WTC11 (cell line): ENCODE measurements around the gene SLC25A24. TPM values are rescaled to one million over a fixed set of nuclear protein-coding genes. Genes with fewer than 3 reads are reported as not detected.

ENCODE experiments used
- ATAC-seq: fragments of 200-7000 bp; cut with Tn5 transposase; 2 replicates; pipeline ENCODE4 v1.10.0; 2021; ENCODE audit warnings: mild to moderate bottlenecking, moderate library complexity
- CTCF ChIA-PET: fragments of 300-600 bp; sonication (Branson Sonifier 250); formaldehyde crosslinking; loops from one replicate; lab custom pipeline; 2021; ENCODE audit warnings: antibody characterized with exemption; lab: Charles Lee
- POLR2A ChIA-PET: fragments of 350-600 bp; sonication (Branson Sonifier 250); formaldehyde crosslinking; loops from one replicate; lab custom pipeline; 2021; ENCODE audit warnings: antibody characterized with exemption; lab: Charles Lee
- DNase-seq: peaks from one replicate; pipeline ENCODE4 v3.0.0; 2021; ENCODE audit warnings: low spot score
- H3K27ac Mint-ChIP-seq: 2 replicates; pipeline ENCODE4 v1.8.0; 2021; ENCODE audit warnings: mixed read lengths
- H3K27me3 Mint-ChIP-seq: 2 replicates; pipeline ENCODE4 v1.8.0; 2021; ENCODE audit warnings: low read depth, mild to moderate bottlenecking, moderate library complexity, mixed read lengths
- H3K36me3 Mint-ChIP-seq: 2 replicates; pipeline ENCODE4 v1.8.0; 2021; ENCODE audit warnings: mixed read lengths
- H3K4me1 Mint-ChIP-seq: 2 replicates; pipeline ENCODE4 v1.8.0; 2022; ENCODE audit warnings: mixed read lengths
- H3K4me3 Mint-ChIP-seq: 2 replicates; pipeline ENCODE4 v1.8.0; 2021; ENCODE audit warnings: mild to moderate bottlenecking, moderate library complexity, mixed read lengths
- H3K9me3 Mint-ChIP-seq: 2 replicates; pipeline ENCODE4 v1.8.0; 2021; ENCODE audit warnings: mixed read lengths
- ATF1 ChIP-seq: sonication (generic); formaldehyde crosslinking; IDR thresholded peaks from 2 replicates; pipeline ENCODE4 v1.8.1; 2023; ENCODE audit warnings: mild to moderate bottlenecking, moderate library complexity, missing genetic modification reagents
- ESRRA ChIP-seq: sonication (generic); formaldehyde crosslinking; IDR thresholded peaks from 2 replicates; pipeline ENCODE4 v1.8.1; 2022; ENCODE audit warnings: mild to moderate bottlenecking, missing genetic modification reagents, borderline replicate concordance
- KAT7 ChIP-seq: sonication (generic); formaldehyde crosslinking; IDR thresholded peaks from 2 replicates; pipeline ENCODE4 v1.8.1; 2023; ENCODE audit warnings: missing genetic modification reagents, mild to moderate bottlenecking, borderline replicate concordance
- MYBL2 ChIP-seq: sonication (generic); formaldehyde crosslinking; IDR thresholded peaks from 2 replicates; pipeline ENCODE4 v1.8.1; 2023; ENCODE audit warnings: mild to moderate bottlenecking, moderate library complexity, missing genetic modification reagents
- NR3C1 ChIP-seq: sonication (generic); formaldehyde crosslinking; conservative IDR thresholded peaks from 2 replicates; pipeline ENCODE4 v1.8.1; 2023; ENCODE audit warnings: low read depth, mild to moderate bottlenecking, missing genetic modification reagents
- PRRX2 ChIP-seq: fragments of 250-450 bp; sonication (Bioruptor Pico); IDR thresholded peaks from 2 replicates; pipeline ENCODE4 v1.8.0; 2021; ENCODE audit warnings: mild to moderate bottlenecking
- RELA ChIP-seq: sonication (generic); formaldehyde crosslinking; IDR thresholded peaks from 2 replicates; pipeline ENCODE4 v1.8.1; 2022; ENCODE audit warnings: missing genetic modification reagents, mild to moderate bottlenecking, borderline replicate concordance
- TP53 ChIP-seq: sonication (generic); formaldehyde crosslinking; IDR thresholded peaks from 2 replicates; pipeline ENCODE4 v1.8.1; 2023; ENCODE audit warnings: mild to moderate bottlenecking, missing genetic modification reagents
- ZNF219 ChIP-seq: sonication (generic); formaldehyde crosslinking; IDR thresholded peaks from 2 replicates; pipeline ENCODE4 v1.8.0; 2023; ENCODE audit warnings: missing genetic modification reagents, mild to moderate bottlenecking, borderline replicate concordance
- ZNF263 ChIP-seq: sonication (generic); formaldehyde crosslinking; IDR thresholded peaks from 2 replicates; pipeline ENCODE4 v1.8.1; 2022; ENCODE audit warnings: low read depth, mild to moderate bottlenecking, moderate library complexity, missing genetic modification reagents
- ZNF317 ChIP-seq: sonication (generic); formaldehyde crosslinking; IDR thresholded peaks from 2 replicates; pipeline ENCODE4 v1.8.1; 2023; ENCODE audit warnings: low read depth, mild to moderate bottlenecking, moderate library complexity, missing genetic modification reagents, borderline replicate concordance
- ZNF423 ChIP-seq: fragments of 250-450 bp; sonication (Bioruptor Pico); IDR thresholded peaks from 2 replicates; pipeline ENCODE4 v2.1.2; 2022; ENCODE audit warnings: mild to moderate bottlenecking, moderate library complexity
- total RNA-seq: library from RNA; stranded (reverse); gene quantifications from 3 replicates; pipeline ENCODE4 v1.2.3, GENCODE V29; 2021
- TF ChIP-seq, protein P1 (sequence below): sonication (generic); formaldehyde crosslinking; conservative IDR thresholded peaks from 2 replicates; pipeline ENCODE4 v1.8.1; 2023; ENCODE audit warnings: mild to moderate bottlenecking, low read depth, missing genetic modification reagents, moderate library complexity
- TF ChIP-seq, protein P2 (sequence below): fragments of 250-450 bp; sonication (Bioruptor Pico); IDR thresholded peaks from 2 replicates; pipeline ENCODE4 v1.9.0; 2021; ENCODE audit warnings: mild to moderate bottlenecking
- TF ChIP-seq, protein P3 (sequence below): fragments of 250-450 bp; sonication (Bioruptor Pico); IDR thresholded peaks from 2 replicates; pipeline ENCODE4 v1.9.0; 2021; ENCODE audit warnings: mild to moderate bottlenecking
- TF ChIP-seq, protein P4 (sequence below): sonication (generic); formaldehyde crosslinking; IDR thresholded peaks from 2 replicates; pipeline ENCODE4 v1.8.1; 2023; ENCODE audit warnings: mild to moderate bottlenecking, missing genetic modification reagents, moderate library complexity
- TF ChIP-seq, protein P5 (sequence below): sonication (generic); formaldehyde crosslinking; IDR thresholded peaks from 2 replicates; pipeline ENCODE4 v1.8.1; 2022; ENCODE audit warnings: mild to moderate bottlenecking, moderate library complexity, missing genetic modification reagents
- TF ChIP-seq, protein P6 (sequence below): fragments of 200-600 bp; IDR thresholded peaks from 2 replicates; pipeline ENCODE4 v1.8.0; 2022; ENCODE audit warnings: antibody characterized with exemption
- TF ChIP-seq, protein P7 (sequence below): sonication (generic); formaldehyde crosslinking; IDR thresholded peaks from 2 replicates; pipeline ENCODE4 v1.8.1; 2023; ENCODE audit warnings: mild to moderate bottlenecking, missing genetic modification reagents
- TF ChIP-seq, protein P8 (sequence below): sonication (generic); formaldehyde crosslinking; IDR thresholded peaks from 2 replicates; pipeline ENCODE4 v1.8.0; 2022; ENCODE audit warnings: missing genetic modification reagents

SLC25A24 gene
- total RNA-seq, 1 experiment from 2014 or later: 39.1 TPM

DNA sequence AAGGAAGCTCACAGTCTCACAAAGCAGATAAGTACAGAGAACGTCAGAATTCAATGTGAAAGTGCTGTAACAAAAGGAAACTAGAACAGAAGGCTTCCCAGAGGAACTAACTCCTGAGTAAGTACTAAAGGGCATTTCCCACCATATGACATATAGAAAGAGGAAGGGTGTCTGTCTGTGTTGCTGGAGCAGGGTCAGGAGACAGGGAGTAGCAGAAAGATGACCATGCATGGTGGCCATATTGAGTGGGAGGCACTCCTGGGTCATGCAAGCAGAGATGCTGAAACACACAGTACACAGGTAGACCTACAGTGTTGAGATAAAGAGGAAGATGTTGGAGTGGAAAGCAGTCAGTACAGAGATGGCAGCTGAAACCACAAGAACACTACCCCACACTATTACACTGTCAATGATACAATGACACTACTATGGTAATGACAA is 47.3 kb downstream of the SLC25A24 start (continued):
- TF ChIP-seq, protein P1, sequence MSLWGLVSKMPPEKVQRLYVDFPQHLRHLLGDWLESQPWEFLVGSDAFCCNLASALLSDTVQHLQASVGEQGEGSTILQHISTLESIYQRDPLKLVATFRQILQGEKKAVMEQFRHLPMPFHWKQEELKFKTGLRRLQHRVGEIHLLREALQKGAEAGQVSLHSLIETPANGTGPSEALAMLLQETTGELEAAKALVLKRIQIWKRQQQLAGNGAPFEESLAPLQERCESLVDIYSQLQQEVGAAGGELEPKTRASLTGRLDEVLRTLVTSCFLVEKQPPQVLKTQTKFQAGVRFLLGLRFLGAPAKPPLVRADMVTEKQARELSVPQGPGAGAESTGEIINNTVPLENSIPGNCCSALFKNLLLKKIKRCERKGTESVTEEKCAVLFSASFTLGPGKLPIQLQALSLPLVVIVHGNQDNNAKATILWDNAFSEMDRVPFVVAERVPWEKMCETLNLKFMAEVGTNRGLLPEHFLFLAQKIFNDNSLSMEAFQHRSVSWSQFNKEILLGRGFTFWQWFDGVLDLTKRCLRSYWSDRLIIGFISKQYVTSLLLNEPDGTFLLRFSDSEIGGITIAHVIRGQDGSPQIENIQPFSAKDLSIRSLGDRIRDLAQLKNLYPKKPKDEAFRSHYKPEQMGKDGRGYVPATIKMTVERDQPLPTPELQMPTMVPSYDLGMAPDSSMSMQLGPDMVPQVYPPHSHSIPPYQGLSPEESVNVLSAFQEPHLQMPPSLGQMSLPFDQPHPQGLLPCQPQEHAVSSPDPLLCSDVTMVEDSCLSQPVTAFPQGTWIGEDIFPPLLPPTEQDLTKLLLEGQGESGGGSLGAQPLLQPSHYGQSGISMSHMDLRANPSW (CRISPR knock-in tag): no peak
- TF ChIP-seq, protein P2, sequence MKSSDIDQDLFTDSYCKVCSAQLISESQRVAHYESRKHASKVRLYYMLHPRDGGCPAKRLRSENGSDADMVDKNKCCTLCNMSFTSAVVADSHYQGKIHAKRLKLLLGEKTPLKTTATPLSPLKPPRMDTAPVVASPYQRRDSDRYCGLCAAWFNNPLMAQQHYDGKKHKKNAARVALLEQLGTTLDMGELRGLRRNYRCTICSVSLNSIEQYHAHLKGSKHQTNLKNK (CRISPR knock-in tag): no peak
- no peak for TF ChIP-seq RELA (CRISPR knock-in tag)

DNA sequence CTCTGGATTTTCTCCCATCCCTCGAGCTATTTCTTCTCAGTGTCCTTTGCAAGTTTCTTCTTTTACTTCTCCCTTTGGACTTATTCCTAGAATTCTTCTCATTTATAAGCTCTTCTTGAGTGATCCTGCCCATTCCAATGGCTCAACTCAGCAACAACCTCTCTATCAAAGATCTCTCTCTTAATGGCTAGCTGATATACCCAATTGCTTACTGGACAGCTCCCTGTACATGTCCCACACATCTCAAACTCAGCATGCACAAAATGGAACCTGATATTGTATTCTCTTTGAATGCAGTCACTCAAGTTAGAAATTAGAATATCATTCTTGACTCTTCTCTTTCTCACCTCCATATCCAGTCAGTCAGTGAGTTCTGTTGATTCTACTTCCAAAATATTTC is 48.6 kb downstream of the SLC25A24 start:
- Mint-ChIP-seq H3K9me3 (0 out of 2 replicates have a peak, but pooled peaks cover 5% of the 10 kb centered on the region), H3K4me1 (no peaks in the 10 kb centered on the region), H3K27ac (no peak overlapping the region), H3K4me3 (no peak overlapping the region), H3K27me3 (no peaks in the 10 kb centered on the region), H3K36me3 (peaks cover 41% of the 10 kb centered on the region)
- ChIA-PET POLR2A (no interaction called here), CTCF (no interaction called here)
- DNase-seq (no peak), ATAC-seq (no peak)
- TF ChIP-seq, protein P3, sequence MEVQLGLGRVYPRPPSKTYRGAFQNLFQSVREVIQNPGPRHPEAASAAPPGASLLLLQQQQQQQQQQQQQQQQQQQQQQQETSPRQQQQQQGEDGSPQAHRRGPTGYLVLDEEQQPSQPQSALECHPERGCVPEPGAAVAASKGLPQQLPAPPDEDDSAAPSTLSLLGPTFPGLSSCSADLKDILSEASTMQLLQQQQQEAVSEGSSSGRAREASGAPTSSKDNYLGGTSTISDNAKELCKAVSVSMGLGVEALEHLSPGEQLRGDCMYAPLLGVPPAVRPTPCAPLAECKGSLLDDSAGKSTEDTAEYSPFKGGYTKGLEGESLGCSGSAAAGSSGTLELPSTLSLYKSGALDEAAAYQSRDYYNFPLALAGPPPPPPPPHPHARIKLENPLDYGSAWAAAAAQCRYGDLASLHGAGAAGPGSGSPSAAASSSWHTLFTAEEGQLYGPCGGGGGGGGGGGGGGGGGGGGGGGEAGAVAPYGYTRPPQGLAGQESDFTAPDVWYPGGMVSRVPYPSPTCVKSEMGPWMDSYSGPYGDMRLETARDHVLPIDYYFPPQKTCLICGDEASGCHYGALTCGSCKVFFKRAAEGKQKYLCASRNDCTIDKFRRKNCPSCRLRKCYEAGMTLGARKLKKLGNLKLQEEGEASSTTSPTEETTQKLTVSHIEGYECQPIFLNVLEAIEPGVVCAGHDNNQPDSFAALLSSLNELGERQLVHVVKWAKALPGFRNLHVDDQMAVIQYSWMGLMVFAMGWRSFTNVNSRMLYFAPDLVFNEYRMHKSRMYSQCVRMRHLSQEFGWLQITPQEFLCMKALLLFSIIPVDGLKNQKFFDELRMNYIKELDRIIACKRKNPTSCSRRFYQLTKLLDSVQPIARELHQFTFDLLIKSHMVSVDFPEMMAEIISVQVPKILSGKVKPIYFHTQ (CRISPR knock-in tag): no peak
- TF ChIP-seq ESRRA: no peak
- TF ChIP-seq, protein P4, sequence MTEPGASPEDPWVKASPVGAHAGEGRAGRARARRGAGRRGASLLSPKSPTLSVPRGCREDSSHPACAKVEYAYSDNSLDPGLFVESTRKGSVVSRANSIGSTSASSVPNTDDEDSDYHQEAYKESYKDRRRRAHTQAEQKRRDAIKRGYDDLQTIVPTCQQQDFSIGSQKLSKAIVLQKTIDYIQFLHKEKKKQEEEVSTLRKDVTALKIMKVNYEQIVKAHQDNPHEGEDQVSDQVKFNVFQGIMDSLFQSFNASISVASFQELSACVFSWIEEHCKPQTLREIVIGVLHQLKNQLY (CRISPR knock-in tag): no peak
- no peak for TF ChIP-seq MYBL2
- no peak for TF ChIP-seq TP53
- TF ChIP-seq KAT7 (CRISPR knock-in tag): no peak
- no peak for TF ChIP-seq ATF1
- no peak for TF ChIP-seq ZNF263
- no peak for TF ChIP-seq ZNF219 (CRISPR knock-in tag)
- TF ChIP-seq, protein P5, sequence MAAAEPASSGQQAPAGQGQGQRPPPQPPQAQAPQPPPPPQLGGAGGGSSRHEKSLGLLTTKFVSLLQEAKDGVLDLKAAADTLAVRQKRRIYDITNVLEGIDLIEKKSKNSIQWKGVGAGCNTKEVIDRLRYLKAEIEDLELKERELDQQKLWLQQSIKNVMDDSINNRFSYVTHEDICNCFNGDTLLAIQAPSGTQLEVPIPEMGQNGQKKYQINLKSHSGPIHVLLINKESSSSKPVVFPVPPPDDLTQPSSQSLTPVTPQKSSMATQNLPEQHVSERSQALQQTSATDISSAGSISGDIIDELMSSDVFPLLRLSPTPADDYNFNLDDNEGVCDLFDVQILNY: no peak
- TF ChIP-seq, protein P6, sequence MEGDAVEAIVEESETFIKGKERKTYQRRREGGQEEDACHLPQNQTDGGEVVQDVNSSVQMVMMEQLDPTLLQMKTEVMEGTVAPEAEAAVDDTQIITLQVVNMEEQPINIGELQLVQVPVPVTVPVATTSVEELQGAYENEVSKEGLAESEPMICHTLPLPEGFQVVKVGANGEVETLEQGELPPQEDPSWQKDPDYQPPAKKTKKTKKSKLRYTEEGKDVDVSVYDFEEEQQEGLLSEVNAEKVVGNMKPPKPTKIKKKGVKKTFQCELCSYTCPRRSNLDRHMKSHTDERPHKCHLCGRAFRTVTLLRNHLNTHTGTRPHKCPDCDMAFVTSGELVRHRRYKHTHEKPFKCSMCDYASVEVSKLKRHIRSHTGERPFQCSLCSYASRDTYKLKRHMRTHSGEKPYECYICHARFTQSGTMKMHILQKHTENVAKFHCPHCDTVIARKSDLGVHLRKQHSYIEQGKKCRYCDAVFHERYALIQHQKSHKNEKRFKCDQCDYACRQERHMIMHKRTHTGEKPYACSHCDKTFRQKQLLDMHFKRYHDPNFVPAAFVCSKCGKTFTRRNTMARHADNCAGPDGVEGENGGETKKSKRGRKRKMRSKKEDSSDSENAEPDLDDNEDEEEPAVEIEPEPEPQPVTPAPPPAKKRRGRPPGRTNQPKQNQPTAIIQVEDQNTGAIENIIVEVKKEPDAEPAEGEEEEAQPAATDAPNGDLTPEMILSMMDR: no peak
- TF ChIP-seq ZNF317 (CRISPR knock-in tag): no peak
- TF ChIP-seq, protein P7, sequence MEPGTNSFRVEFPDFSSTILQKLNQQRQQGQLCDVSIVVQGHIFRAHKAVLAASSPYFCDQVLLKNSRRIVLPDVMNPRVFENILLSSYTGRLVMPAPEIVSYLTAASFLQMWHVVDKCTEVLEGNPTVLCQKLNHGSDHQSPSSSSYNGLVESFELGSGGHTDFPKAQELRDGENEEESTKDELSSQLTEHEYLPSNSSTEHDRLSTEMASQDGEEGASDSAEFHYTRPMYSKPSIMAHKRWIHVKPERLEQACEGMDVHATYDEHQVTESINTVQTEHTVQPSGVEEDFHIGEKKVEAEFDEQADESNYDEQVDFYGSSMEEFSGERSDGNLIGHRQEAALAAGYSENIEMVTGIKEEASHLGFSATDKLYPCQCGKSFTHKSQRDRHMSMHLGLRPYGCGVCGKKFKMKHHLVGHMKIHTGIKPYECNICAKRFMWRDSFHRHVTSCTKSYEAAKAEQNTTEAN (CRISPR knock-in tag): no peak
- TF ChIP-seq, protein P8, sequence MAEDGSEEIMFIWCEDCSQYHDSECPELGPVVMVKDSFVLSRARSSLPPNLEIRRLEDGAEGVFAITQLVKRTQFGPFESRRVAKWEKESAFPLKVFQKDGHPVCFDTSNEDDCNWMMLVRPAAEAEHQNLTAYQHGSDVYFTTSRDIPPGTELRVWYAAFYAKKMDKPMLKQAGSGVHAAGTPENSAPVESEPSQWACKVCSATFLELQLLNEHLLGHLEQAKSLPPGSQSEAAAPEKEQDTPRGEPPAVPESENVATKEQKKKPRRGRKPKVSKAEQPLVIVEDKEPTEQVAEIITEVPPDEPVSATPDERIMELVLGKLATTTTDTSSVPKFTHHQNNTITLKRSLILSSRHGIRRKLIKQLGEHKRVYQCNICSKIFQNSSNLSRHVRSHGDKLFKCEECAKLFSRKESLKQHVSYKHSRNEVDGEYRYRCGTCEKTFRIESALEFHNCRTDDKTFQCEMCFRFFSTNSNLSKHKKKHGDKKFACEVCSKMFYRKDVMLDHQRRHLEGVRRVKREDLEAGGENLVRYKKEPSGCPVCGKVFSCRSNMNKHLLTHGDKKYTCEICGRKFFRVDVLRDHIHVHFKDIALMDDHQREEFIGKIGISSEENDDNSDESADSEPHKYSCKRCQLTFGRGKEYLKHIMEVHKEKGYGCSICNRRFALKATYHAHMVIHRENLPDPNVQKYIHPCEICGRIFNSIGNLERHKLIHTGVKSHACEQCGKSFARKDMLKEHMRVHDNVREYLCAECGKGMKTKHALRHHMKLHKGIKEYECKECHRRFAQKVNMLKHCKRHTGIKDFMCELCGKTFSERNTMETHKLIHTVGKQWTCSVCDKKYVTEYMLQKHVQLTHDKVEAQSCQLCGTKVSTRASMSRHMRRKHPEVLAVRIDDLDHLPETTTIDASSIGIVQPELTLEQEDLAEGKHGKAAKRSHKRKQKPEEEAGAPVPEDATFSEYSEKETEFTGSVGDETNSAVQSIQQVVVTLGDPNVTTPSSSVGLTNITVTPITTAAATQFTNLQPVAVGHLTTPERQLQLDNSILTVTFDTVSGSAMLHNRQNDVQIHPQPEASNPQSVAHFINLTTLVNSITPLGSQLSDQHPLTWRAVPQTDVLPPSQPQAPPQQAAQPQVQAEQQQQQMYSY (CRISPR knock-in tag): no peak
- TF ChIP-seq ZNF423 (CRISPR knock-in tag): no peak
- TF ChIP-seq NR3C1: no peak
- no peak for TF ChIP-seq PRRX2
